KMS-11 (cell line): Measurements from ENCODE around the gene CNTF.

ENCODE experiments used
- H2AFZ ChIP-seq: fragments of 200-600 bp; sonication (generic); 2 replicates; pipeline ENCODE4 v1.6.1; 2016; ENCODE audit warnings: antibody characterized with exemption, mixed run types, low read depth
- H3K27ac ChIP-seq: fragments of 200-600 bp; sonication (generic); 2 replicates; pipeline ENCODE4 v1.6.1; 2016; ENCODE audit warnings: mild to moderate bottlenecking, mixed run types
- H3K27me3 ChIP-seq: fragments of 200-600 bp; sonication (generic); 2 replicates; pipeline ENCODE4 v1.6.1; 2017; ENCODE audit warnings: mild to moderate bottlenecking, low read depth, mixed run types, moderate library complexity; ENCODE audit not compliant: insufficient read depth
- H3K36me3 ChIP-seq: fragments of 200-600 bp; sonication (generic); 2 replicates; pipeline ENCODE4 v1.6.1; 2017; ENCODE audit warnings: mild to moderate bottlenecking, mixed run types; ENCODE audit not compliant: insufficient read depth
- H3K4me1 ChIP-seq: fragments of 200-600 bp; sonication (generic); 2 replicates; pipeline ENCODE4 v1.6.1; 2016; ENCODE audit warnings: mild to moderate bottlenecking, low read depth, mixed run types; ENCODE audit not compliant: poor library complexity, severe bottlenecking
- H3K4me2 ChIP-seq: fragments of 200-600 bp; sonication (generic); 2 replicates; pipeline ENCODE4 v1.7.0; 2016; ENCODE audit warnings: mild to moderate bottlenecking, mixed run types
- H3K4me3 ChIP-seq: fragments of 200-600 bp; sonication (generic); IDR thresholded peaks from 2 replicates; pipeline ENCODE4 v1.6.1; 2017; ENCODE audit warnings: low read depth, low read length, mixed read lengths; ENCODE audit not compliant: insufficient read depth
- H3K79me2 ChIP-seq: fragments of 200-600 bp; sonication (generic); 2 replicates; pipeline ENCODE4 v1.6.1; 2016; ENCODE audit warnings: low read depth, mixed run types; ENCODE audit not compliant: insufficient read depth
- H3K9ac ChIP-seq: fragments of 200-600 bp; sonication (generic); 2 replicates; pipeline ENCODE4 v1.6.1; 2016; ENCODE audit warnings: mild to moderate bottlenecking, mixed run types
- H4K20me1 ChIP-seq: fragments of 200-600 bp; sonication (generic); 2 replicates; pipeline ENCODE4 v1.6.1; 2016; ENCODE audit warnings: mild to moderate bottlenecking, mixed run types; ENCODE audit not compliant: insufficient read depth
- TF ChIP-seq, protein P1 (sequence below): fragments of 200-600 bp; sonication (generic); conservative IDR thresholded peaks from 2 replicates; pipeline ENCODE4 v1.6.1; 2017; ENCODE audit warnings: low read depth, mild to moderate bottlenecking, antibody characterized with exemption, low read length, moderate library complexity, mixed read lengths

The CNTF gene

DNA sequence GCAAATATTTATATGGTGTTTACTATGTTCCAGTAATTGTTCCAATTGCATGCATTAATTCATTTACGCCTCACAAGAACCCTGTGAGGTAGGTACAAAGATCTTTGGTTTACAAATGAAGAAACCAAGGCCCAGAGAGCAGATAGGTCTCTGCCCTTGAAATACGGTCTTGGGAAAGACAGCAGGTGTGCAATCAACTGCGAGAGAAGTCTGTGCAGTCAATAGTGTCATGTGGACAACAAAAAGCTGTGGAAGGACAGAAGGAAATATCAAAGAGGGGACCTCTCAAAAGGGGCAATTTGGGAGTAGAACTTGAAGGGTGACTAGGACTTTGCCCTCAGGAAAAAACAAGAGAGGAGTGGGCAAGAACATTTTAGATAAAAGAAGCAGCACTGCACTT lies 8.9 kb downstream of the CNTF start:
- no peaks in the 10 kb centered on the region for H3K36me3 ChIP-seq
- H3K4me2 ChIP-seq = no peak overlapping the region
- H2AFZ ChIP-seq = no peak overlapping the region
- H3K9ac ChIP-seq = no peak overlapping the region
- no peaks in the 10 kb centered on the region for H3K27me3 ChIP-seq
- peaks cover 13% of the 10 kb centered on the region for H3K4me1 ChIP-seq
- no peaks in the 10 kb centered on the region for H3K79me2 ChIP-seq
- H3K27ac ChIP-seq = no peak overlapping the region
- TF ChIP-seq, protein P1, sequence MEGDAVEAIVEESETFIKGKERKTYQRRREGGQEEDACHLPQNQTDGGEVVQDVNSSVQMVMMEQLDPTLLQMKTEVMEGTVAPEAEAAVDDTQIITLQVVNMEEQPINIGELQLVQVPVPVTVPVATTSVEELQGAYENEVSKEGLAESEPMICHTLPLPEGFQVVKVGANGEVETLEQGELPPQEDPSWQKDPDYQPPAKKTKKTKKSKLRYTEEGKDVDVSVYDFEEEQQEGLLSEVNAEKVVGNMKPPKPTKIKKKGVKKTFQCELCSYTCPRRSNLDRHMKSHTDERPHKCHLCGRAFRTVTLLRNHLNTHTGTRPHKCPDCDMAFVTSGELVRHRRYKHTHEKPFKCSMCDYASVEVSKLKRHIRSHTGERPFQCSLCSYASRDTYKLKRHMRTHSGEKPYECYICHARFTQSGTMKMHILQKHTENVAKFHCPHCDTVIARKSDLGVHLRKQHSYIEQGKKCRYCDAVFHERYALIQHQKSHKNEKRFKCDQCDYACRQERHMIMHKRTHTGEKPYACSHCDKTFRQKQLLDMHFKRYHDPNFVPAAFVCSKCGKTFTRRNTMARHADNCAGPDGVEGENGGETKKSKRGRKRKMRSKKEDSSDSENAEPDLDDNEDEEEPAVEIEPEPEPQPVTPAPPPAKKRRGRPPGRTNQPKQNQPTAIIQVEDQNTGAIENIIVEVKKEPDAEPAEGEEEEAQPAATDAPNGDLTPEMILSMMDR = no peak
- H3K4me3 ChIP-seq = no peak overlapping the region
- H4K20me1 ChIP-seq = no peaks in the 10 kb centered on the region

DNA sequence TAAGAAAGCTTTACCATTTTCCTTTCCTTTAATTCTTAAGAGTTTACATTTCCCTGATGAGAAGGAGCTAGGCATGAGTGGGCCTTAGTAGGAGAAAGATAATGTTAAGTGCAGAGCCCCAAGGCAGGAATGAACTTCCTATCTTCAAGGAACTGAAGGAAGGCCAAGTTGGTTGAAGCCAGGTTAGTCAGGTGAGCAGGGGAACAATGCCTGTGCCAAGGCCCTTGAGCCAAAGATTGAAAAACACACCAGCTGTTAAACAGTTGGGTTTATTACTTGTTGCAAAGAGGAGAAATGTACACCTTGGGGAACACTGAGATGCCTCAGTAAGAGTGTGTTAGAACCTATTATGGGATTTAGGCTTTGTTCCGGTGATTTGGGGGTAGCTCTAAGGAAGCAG lies 10.0 kb downstream of the CNTF start:
- TF ChIP-seq, protein P1 = no peak
- Histone ChIP-seq H3K36me3 (no peaks in the 10 kb centered on the region), H3K27me3 (no peaks in the 10 kb centered on the region), H2AFZ (no peak overlapping the region), H3K27ac (no peak overlapping the region), H3K4me1 (peaks cover 2% of the 10 kb centered on the region), H3K4me2 (no peak overlapping the region), H3K4me3 (no peak overlapping the region), H3K79me2 (no peaks in the 10 kb centered on the region), H3K9ac (no peak overlapping the region), H4K20me1 (no peaks in the 10 kb centered on the region)

GRCh38 chr11:58636587-58636986 lies 14.1 kb downstream of the CNTF start:
- Histone ChIP-seq H3K4me3 (no peak overlapping the region), H3K36me3 (no peaks in the 10 kb centered on the region), H3K9ac (no peak overlapping the region), H2AFZ (no peak overlapping the region), H3K4me1 (no peaks in the 10 kb centered on the region), H3K79me2 (no peaks in the 10 kb centered on the region), H4K20me1 (no peaks in the 10 kb centered on the region), H3K27ac (no peak overlapping the region), H3K27me3 (no peaks in the 10 kb centered on the region), H3K4me2 (no peak overlapping the region)
- TF ChIP-seq, protein P1 = no peak

GRCh38 chr11:58637371-58637770 lies 14.9 kb downstream of the CNTF start:
- no peak overlapping the region for H3K4me2 ChIP-seq
- H3K79me2 ChIP-seq = no peaks in the 10 kb centered on the region
- no peak overlapping the region for H3K9ac ChIP-seq
- H3K36me3 ChIP-seq = no peaks in the 10 kb centered on the region
- H3K27me3 ChIP-seq = no peaks in the 10 kb centered on the region
- H2AFZ ChIP-seq = no peak overlapping the region
- H3K4me1 ChIP-seq = no peaks in the 10 kb centered on the region
- no peaks in the 10 kb centered on the region for H4K20me1 ChIP-seq
- TF ChIP-seq, protein P1 = no peak
- no peak overlapping the region for H3K4me3 ChIP-seq
- no peak overlapping the region for H3K27ac ChIP-seq
